HG02759 (cell line): ENCODE data around the gene ESYT2.

Experiments
- ATAC-seq: cut with Tn5 transposase; IDR thresholded peaks from one replicate; pipeline ENCODE4 v1.9.1; 2021; ENCODE audit warnings: mild to moderate bottlenecking, moderate library complexity; ENCODE audit not compliant: unreplicated experiment

ESYT2 gene

DNA sequence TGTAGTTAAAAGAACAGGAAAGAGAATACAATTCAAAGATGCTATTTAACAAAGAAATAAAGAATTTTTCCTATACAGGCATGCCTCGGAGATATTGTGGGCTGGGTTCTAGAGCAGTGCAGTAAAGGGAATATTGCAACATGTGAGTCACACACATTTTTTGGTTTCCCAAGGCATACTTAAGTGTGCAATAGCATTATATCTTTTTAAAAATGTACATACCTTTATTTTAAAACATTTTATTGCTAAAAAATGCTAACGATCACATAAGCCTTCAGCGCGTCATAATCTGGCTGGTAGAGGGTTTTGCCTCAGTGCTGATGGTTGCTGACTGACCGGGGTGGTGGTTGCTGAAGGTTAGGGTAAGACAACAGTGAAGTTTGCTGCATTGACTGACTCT lies 54.4 kb downstream of the ESYT2 start:
- ATAC-seq = no peak

DNA sequence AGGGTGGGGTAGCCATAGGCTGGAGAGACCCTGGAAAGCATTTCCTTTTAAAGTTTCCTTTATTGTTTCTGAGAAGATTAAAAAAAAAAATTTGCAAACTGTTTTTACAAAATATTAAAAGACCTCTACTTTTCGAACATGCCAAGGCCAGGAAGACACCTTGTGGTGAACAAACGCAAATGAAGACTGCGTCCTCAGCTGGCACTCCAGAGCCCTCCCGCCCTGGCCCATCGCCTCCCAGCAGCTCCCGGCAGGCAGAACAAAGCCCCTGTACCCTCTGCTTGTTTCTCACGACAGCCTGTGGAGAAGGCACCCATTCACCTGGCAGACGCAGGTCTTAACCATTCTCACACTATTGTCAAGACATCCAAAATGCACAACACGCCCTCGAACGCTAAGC lies 56.4 kb downstream of the ESYT2 start:
- ATAC-seq = no peak

DNA sequence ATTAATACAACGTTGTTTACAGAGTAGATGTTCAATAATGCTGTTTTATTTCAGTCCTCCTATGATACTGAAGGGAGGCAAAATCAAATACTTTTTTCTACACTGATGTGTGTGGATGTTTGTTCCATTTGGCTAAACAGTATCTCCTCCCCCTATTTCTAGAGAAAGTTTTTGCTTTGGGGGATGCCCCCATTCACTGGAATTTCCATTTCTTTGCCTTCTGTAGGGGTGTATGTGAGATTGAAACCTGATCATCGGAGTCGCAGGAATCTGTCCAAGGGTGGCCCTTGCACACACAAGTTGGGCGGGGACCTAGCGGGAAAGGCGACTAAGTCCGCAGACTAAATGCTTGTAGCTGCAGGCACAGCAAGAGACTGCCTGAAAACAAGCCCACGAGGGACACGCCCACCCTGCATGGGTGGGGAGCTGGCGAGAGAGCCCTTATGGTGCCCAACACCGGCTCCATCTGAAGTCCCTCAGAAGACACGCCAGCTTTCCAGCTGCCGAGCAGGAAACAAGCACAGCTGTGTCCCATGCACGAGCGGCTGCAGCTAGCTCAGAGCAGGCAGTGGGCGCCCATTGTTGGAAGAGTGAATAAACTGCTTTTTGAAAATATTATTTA lies 58.0 kb downstream of the ESYT2 start:
- ATAC-seq = no peak

DNA sequence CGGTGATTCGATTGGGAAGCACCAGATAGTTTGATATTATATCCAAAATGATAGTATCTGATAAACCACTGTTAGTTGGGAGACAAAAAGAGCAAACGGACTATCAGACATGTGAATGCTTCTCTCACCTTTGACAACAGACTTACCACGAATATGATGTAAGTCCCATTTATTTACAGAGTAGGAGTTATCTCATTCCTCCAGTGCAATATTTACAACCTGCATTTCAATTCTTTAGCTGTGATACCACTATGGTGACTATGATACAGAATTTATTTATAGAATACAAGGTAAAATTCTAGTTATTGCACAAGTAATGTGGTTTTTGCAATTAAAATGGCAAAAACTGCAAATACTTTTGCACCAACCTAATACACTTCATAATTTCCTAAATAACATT lies 61.6 kb downstream of the ESYT2 start:
- no peak for ATAC-seq

DNA sequence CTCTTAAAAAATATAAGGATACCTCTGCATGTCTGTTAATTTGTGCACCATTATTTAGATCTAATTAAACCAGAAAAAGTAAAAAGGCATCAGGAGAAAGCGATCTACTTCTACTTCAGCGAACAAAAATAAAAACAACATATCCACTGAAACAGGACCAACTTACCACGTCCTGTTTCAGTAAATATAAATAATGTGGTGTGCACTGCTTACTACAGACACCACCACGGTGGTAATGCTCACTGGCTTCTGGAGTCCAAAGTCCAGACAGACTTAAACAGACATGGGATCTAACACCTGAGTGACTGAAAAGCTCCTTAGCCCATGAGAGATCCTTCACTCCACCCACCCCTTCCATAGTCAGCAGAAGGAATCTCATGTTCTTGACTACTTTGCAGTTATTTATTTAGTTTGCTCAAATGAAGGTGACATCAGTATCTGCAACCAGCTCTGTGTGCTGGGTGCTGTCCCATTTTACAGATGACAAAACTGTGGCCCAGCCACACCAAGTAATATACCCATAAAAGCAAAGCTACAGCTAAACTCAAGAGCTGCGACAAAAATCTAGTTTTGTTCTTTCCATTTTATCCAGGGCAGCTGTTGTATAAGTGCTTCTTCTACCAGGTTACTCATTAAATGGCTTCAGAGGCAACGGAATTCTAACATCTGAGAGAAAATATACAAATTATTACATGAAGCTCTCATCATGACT lies 62.6 kb downstream of the ESYT2 start:
- no peak for ATAC-seq

DNA sequence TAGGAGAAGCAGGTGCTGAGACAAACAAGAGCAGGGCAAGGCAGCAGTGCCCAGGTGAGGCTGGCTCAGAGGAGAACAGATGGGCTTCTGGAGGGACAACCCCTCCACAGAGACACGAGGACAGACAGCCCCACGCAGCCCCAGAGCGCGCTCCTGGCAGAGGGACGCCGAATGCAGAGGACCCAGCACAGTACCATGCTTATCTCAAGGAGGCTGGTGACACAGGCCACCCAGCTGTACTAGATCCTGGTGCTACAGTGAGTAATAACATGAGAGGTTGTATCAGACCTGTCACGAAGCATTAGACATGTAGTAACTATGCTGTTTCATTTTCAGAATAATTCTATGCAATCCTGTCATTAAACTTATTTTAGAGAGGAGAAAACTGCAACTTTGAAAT lies 64.3 kb downstream of the ESYT2 start:
- no peak for ATAC-seq

DNA sequence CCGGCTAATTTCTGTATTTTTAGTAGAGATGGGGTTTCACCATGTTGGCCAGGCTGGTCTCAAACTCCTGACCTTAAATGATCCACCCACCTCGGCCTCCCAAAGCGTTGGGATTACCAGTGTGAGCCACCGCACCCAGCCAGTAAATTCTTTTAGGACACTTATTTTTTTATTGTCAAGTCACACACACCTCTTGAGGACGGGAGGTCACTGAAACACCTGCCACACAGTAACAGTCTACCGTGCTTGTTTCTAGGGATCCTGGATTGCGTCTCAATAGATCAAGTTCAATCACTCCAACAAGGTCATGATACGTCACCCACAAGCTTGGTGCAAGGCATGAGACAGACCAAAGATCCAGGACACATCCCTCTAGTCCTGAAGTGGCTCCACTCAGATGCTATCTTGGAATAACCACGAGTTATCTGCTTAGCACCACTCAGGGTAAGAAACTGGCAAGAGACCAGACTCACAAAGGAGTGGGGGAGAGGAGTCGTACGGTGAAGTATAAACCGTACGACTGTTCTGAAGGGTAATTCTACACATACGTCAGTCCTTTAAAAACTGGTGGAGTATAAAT lies 65.8 kb downstream of the ESYT2 start:
- ATAC-seq = no peak

DNA sequence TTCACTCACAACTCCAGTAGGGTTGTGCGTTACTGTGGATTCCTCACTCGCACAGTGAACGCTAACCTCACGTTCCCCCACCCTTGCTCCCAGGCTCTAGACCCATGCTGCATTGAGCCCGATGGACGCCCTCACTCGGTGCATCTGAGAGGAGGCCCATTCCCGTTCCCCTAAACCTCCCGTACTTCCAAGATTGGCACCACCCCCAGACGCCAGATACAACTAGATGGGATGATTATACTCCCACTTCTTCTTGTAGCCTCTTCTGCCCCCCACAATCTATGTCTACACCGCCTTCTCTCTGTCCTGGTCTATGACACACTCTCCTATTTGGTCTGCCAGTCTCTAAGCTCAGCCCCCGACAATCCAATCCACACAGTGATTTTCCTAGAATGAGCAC lies 67.4 kb downstream of the ESYT2 start:
- ATAC-seq = no peak

DNA sequence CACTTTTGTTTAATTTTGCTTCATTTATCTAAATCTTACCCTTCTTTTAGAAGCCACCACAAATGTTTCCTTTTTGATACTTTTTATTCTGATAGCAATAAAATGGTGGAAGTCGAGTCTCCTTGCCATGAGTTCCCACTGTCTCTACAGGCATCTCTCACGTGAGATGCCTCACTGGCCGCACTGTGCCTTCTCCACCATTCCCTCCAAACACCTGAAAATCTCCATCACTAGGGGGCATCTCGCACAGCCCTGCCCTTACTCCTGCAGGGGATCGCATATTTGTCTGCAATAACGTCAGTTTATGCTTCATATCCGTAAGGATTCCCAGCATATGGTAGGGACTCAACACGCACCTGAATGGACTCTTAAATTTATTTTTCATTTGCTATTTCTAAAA lies 68.4 kb downstream of the ESYT2 start:
- no peak for ATAC-seq

DNA sequence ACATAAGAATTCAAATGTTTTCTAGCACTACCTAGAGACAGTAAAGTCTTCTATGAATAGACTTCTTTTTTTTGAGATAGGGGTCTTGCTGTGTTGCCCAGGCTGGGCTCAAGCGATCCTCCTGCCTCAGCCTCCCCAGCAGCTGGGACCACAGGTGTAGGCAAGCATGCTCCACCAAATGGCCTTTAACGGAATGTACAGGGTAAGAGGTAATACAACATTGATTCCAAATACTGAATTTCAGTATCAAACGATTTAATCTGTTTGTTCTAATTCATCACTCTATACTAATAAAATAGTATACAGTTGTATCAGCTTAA lies 68.9 kb downstream of the ESYT2 start:
- no peak for ATAC-seq

DNA sequence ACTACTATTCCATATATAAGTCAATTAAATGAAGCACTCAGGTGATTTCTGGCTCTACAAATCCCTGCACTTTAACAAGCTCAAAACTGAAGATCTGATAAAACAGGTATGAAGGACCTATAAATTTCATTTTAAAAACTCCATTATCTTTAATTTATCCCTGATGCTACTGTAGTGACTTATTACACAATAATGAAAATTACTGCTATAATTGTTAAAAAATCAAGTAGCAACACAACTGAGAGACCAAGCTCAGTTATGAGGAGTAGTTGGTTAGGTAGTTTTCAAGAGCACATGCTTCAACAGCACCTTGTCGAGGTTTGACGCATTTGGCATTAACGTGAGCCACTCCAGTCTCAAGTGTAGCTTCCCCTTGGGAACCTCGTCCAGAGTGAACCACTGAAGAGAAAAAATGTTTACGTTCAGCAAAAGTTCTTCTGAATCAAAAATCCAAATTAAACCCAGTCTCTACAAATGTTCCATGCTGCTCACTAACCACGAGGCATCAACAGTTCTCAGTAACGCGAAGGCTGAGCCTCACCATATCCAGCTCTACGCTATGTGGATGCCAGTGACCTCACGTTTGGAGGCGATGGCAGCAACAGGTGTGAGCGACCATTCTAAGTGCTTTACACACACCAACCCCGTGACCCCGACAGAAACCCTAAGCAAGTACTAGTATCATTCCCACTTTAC lies 69.4 kb downstream of the ESYT2 start:
- ATAC-seq = no peak

DNA sequence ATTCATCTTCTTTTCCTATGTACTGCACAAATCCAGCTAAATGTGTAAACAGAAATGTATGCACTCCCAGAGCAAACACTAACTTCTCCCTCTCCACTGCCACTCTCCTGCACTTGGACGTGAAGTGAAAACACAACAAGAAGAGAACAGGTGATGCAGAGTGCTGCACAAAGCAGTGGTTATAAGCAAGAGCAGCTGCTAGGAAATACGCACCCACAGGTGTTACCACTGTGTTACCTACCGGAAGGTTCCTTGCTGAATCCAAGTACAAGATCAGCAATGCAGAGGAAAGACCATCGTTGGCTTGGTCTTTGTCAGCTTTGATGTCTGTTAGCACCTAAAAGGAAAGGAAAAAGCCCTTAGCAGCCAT lies 70.1 kb downstream of the ESYT2 start:
- no peak for ATAC-seq

DNA sequence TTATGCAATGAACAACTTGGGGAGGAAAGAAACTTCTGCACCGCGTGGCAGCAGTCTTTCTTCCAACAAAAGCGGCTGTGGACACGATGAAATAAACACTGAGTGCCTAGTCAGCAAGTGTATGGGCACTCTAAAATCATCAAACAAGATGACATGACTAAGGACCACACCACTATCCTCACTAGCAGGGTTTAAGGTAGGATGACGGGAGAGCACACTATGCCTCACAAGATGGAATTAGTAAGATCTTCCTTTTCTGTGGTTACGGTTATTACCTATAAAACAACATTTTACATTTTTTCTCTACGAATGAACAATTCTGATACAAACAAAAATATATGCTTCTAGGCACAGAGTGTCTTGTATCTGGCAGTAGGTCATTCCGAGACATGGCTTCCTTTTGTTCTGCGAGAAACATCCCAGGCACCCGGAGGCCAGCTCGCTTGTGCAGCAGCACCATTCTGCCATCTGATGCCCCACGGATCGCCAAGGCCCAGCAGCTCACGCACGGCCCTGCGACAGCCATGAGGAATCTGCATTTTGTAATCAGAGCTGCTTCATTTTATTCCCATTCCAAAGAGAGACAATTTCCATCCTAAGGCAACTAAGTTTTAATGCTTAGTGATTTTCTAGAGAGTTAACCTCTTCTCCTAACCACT lies 70.6 kb downstream of the ESYT2 start:
- ATAC-seq = no peak

DNA sequence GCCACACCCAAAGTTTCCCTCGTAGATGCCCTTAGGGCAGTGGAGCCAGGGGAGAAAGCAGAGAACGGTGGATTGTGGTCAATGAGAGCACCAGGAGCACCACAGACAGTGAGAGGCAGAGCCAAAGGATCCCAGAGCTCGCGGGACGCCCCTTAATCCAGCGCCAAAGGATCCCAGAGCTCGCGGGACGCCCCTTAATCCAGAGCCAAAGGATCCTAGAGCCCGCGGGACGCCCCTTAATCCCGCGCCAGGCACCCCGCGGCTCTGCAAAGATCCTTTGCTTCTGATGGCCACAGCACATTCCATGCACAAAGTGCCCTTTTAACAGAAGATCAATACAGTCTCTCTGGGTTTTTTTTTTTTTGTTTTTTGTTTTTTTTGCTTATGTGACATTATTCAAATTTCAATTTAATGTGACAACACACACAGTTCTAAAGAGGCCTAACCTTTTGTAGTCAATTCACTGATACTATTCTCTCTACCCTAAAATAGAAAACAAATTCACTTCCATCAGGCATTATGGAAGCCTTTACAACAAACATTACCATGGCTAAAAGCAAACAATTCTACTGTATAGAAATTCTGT lies 71.8 kb downstream of the ESYT2 start:
- no peak for ATAC-seq

DNA sequence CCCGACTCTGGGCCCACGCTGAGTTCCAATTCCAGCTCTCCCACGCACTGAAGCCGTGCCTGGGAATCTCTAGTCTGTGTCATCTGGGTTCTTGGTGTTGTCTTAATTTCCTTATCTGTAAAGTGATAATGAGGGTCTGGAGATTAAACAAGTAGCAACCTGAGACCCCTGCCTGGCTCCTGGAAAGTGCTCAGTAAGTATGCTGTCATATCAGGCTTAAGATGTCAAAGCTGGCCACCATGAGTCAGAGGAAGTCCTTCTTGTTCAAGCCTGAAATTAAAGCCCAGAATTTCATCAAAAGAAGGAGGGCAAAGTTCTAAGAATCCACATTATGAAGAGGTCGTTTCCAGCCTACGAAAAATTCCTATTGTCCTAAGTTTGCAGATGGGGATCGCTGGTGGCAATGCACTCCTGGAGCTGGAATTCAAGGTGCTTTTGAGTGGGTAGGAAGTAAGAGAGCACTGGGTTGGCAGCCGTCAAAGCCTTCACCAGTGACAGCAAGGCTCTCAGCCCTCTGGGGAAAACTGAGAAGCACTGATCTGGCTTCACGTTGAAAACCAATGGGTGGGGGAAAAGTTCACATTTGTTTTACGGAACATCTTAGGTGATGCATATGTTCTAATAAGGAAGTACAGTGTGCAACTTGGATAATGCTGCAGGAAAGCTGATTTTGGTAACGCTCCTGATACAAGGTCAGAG lies 74.4 kb downstream of the ESYT2 start:
- ATAC-seq = no peak

DNA sequence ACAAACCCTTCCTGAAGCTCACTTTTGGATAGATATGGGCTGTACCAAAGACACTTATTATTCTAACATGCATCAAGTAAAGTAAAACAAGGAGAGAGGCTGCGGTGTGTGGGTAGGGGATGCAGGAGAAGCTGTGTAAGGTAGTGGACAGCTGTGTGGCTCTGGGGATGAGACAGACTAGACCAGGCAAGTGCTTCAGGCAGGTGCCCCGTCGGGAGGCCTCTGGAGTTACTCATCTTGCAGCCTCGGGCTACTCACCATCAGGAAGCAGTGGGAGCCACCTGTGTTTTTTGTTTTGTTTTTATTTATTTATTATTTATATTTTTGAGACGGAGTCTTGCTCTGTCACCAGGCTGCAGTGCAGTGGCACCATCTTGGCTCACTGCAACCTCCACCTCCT lies 75.4 kb downstream of the ESYT2 start:
- no peak for ATAC-seq

DNA sequence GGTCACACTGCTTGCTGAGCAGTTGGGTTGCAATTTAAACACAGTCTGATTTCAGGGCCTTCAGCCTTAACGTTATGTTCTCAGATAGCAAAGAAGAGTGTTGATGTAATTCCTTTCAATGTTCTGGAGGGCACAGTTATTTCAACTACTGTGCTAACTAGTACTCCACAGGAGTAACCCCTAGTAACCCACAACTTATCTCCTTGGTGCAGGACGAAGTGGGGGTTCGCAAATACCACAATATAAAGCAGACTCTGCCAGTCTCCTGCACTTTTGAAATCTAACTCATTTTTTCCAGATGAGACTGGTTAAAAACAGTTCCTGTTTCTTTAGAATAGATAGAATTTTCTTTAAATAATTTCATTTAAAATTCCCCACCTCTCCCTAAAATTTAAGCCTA lies 77.6 kb downstream of the ESYT2 start:
- ATAC-seq = no peak

DNA sequence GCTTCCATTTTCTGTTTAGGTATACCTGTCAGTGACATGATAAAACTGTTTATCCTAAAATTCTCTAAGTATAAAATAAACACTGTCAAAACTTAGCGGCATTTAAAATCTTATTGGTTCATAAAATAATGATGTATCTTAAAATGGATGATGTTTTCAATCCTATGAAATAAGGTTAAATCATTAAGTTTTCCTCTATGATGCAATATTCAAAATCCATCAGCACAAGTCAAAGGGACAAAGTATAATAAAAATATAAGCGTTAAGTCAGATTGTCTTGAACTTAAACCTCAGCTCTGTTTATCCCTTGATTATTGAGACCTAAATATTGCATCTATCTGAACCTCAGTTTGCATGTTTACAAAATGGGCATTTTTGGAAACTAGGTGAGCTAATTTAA lies 78.1 kb downstream of the ESYT2 start:
- ATAC-seq = no peak

DNA sequence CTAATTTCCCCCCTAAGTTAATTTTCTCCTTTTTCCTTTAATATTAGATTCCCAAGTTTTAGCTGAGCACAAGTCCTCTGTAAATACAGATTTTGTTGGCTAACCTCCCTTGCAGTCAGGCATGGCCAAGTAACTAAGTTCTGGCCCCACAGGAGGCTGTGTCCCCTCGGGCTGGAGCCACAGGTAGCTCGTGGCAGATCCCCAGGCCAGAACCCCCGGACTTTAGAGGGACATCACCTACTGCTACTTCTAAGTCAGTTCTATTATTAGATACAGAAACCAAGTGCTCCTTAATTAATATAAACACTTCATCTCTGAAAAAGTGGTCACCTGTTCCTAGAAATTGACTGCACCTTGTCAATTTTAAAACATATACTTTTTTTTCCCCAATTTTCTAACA lies 78.6 kb downstream of the ESYT2 start:
- ATAC-seq = no peak

DNA sequence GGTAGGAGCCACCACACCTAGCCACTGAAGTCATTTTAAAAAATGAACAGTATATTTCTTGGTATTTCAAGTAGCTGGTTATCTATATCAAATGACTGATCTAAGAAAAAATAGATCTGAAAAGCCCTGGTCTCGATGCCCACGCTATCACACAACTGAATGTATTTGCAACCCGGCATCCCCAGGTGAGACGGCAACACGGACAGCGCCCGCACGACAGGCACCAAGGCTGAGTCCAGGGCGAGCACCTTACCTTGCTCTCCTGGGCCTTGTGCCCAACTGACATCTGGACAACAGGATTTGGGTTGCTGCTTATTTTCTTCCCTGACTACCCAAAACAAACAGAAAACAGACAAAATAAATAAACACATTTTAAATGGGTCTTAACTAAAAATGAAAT lies 79.9 kb downstream of the ESYT2 start:
- no peak for ATAC-seq

DNA sequence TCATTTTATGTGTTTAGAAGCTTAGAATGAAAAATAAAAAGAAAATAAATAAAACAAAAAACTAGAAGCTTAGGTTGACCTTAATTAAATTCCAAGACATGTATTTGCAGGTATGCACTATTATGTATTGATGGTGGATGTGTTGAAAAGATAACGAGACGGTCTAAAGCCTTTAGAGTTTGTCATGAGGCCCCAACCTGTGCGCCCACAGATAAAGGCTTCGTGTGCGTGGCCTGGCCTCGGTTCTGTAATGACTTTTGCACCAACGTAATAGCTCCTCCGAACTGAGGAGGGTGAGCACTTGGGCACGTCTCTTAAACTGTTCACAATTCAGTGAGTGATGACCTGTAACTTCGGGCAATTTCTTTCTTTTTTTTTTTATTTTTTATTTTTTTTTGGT lies 81.0 kb downstream of the ESYT2 start:
- ATAC-seq = no peak
